DOHH2 (cell line): Measurements from ENCODE around the gene GTPBP8.

Experiments
- EZH2phosphoT487 ChIP-seq: fragments of 200-600 bp; sonication (generic); IDR thresholded peaks from 2 replicates; pipeline ENCODE4 v1.6.1; 2017; ENCODE audit warnings: borderline replicate concordance, mild to moderate bottlenecking, antibody characterized with exemption, low read length, moderate library complexity, mixed read lengths
- TF ChIP-seq, protein P1 (sequence below): fragments of 200-600 bp; sonication (generic); IDR thresholded peaks from one replicate; pipeline ENCODE4 v1.5.1; 2014; ENCODE audit warnings: antibody characterized with exemption, mild to moderate bottlenecking, low read depth, low read length; ENCODE audit not compliant: poor library complexity, severe bottlenecking

- TF ChIP-seq, protein P1, sequence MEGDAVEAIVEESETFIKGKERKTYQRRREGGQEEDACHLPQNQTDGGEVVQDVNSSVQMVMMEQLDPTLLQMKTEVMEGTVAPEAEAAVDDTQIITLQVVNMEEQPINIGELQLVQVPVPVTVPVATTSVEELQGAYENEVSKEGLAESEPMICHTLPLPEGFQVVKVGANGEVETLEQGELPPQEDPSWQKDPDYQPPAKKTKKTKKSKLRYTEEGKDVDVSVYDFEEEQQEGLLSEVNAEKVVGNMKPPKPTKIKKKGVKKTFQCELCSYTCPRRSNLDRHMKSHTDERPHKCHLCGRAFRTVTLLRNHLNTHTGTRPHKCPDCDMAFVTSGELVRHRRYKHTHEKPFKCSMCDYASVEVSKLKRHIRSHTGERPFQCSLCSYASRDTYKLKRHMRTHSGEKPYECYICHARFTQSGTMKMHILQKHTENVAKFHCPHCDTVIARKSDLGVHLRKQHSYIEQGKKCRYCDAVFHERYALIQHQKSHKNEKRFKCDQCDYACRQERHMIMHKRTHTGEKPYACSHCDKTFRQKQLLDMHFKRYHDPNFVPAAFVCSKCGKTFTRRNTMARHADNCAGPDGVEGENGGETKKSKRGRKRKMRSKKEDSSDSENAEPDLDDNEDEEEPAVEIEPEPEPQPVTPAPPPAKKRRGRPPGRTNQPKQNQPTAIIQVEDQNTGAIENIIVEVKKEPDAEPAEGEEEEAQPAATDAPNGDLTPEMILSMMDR = peak; percentile 80
- TF ChIP-seq EZH2phosphoT487 = no peak
These were observed 60.5 kb downstream of the GTPBP8 start for GRCh38 chr3:113051302-113051711.
